Ishikawa (cell line): Measurements from ENCODE around the gene ATP11A.

Experiments used
- CEBPB ChIP-seq: IDR thresholded peaks from 2 replicates; pipeline ENCODE4 v1.6.1; 2012
- CREB1 ChIP-seq: IDR thresholded peaks from 2 replicates; pipeline ENCODE4 v1.6.1; 2012; ENCODE audit warnings: low read depth
- EGR1 ChIP-seq: IDR thresholded peaks from 2 replicates; pipeline ENCODE4 v1.6.1; 2012
- EP300 ChIP-seq: IDR thresholded peaks from 2 replicates; pipeline ENCODE4 v1.6.1; 2012; ENCODE audit warnings: borderline replicate concordance
- FOXM1 ChIP-seq: IDR thresholded peaks from 2 replicates; pipeline ENCODE4 v1.6.1; 2012; ENCODE audit warnings: low read depth, borderline replicate concordance
- NFIC ChIP-seq: IDR thresholded peaks from 2 replicates; pipeline ENCODE4 v1.6.1; 2012
- RAD21 ChIP-seq: IDR thresholded peaks from 2 replicates; pipeline ENCODE4 v1.6.1; 2012; ENCODE audit warnings: low read depth
- TAF1 ChIP-seq: IDR thresholded peaks from 2 replicates; pipeline ENCODE4 v1.6.1; 2012; ENCODE audit warnings: low read depth, mild to moderate bottlenecking
- TCF12 ChIP-seq: IDR thresholded peaks from 2 replicates; pipeline ENCODE4 v1.6.1; 2012; ENCODE audit warnings: low read depth
- TEAD4 ChIP-seq: IDR thresholded peaks from 2 replicates; pipeline ENCODE4 v1.6.1; 2012
- YY1 ChIP-seq: IDR thresholded peaks from 2 replicates; pipeline ENCODE4 v1.6.1; 2012; ENCODE audit warnings: low read depth
- ZBTB7A ChIP-seq: IDR thresholded peaks from 2 replicates; pipeline ENCODE4 v1.6.1; 2012; ENCODE audit warnings: low read depth
- TF ChIP-seq, protein P1 (sequence below): IDR thresholded peaks from 2 replicates; pipeline ENCODE4 v1.6.1; 2012
- TF ChIP-seq, protein P2 (sequence below): IDR thresholded peaks from 2 replicates; pipeline ENCODE4 v1.6.1; 2012; ENCODE audit warnings: low read depth, mild to moderate bottlenecking
- TF ChIP-seq, protein P3 (sequence below): IDR thresholded peaks from 2 replicates; pipeline ENCODE4 v1.6.1; 2012

Gene ATP11A

DNA sequence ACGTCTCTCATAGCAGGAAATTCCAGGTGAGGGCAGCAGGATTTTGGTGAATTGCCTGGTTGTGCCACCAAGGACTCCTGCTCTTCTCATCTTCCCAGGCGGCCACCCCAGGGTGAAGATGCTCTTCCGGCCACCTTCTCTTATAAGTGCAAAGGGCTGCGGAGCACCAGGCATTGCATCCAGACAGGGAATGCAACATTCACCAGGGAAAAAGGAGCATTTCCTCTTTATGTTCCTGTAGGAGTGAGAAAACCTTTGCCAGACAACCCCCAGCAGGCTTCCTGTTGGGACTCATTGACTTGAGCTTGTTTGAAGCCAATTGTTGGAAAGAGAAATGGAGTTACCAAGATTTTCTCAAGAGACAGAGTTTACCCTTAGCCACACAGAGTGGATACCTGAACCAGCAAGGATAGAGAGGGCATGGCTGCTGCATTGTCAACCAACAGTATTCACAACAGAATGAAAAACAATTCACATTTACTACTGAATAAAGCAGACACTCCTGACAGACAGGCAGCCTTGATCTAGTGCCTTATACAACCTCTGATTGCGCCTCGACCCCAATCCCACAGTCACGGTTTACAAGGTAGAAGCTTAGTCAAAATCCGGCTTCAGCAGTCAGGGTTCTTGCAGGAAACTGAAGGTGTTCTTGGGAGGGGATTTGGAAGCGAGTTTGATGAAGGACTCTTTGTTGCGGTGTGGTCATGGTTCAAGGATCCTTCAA, 1.8 kb upstream of the ATP11A start:
- TF ChIP-seq TAF1 (no peak), FOXM1 (no peak), CREB1 (no peak), ZBTB7A (no peak), CEBPB (no peak), RAD21 (no peak), TCF12 (no peak), EGR1 (no peak), EP300 (no peak), YY1 (no peak), NFIC (no peak), TEAD4 (no peak)
- TF ChIP-seq, protein P1, sequence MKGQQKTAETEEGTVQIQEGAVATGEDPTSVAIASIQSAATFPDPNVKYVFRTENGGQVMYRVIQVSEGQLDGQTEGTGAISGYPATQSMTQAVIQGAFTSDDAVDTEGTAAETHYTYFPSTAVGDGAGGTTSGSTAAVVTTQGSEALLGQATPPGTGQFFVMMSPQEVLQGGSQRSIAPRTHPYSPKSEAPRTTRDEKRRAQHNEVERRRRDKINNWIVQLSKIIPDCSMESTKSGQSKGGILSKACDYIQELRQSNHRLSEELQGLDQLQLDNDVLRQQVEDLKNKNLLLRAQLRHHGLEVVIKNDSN, result no peak
- TF ChIP-seq, protein P2, sequence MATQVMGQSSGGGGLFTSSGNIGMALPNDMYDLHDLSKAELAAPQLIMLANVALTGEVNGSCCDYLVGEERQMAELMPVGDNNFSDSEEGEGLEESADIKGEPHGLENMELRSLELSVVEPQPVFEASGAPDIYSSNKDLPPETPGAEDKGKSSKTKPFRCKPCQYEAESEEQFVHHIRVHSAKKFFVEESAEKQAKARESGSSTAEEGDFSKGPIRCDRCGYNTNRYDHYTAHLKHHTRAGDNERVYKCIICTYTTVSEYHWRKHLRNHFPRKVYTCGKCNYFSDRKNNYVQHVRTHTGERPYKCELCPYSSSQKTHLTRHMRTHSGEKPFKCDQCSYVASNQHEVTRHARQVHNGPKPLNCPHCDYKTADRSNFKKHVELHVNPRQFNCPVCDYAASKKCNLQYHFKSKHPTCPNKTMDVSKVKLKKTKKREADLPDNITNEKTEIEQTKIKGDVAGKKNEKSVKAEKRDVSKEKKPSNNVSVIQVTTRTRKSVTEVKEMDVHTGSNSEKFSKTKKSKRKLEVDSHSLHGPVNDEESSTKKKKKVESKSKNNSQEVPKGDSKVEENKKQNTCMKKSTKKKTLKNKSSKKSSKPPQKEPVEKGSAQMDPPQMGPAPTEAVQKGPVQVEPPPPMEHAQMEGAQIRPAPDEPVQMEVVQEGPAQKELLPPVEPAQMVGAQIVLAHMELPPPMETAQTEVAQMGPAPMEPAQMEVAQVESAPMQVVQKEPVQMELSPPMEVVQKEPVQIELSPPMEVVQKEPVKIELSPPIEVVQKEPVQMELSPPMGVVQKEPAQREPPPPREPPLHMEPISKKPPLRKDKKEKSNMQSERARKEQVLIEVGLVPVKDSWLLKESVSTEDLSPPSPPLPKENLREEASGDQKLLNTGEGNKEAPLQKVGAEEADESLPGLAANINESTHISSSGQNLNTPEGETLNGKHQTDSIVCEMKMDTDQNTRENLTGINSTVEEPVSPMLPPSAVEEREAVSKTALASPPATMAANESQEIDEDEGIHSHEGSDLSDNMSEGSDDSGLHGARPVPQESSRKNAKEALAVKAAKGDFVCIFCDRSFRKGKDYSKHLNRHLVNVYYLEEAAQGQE, result no peak
- TF ChIP-seq, protein P3, sequence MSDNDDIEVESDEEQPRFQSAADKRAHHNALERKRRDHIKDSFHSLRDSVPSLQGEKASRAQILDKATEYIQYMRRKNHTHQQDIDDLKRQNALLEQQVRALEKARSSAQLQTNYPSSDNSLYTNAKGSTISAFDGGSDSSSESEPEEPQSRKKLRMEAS, result no peak

DNA sequence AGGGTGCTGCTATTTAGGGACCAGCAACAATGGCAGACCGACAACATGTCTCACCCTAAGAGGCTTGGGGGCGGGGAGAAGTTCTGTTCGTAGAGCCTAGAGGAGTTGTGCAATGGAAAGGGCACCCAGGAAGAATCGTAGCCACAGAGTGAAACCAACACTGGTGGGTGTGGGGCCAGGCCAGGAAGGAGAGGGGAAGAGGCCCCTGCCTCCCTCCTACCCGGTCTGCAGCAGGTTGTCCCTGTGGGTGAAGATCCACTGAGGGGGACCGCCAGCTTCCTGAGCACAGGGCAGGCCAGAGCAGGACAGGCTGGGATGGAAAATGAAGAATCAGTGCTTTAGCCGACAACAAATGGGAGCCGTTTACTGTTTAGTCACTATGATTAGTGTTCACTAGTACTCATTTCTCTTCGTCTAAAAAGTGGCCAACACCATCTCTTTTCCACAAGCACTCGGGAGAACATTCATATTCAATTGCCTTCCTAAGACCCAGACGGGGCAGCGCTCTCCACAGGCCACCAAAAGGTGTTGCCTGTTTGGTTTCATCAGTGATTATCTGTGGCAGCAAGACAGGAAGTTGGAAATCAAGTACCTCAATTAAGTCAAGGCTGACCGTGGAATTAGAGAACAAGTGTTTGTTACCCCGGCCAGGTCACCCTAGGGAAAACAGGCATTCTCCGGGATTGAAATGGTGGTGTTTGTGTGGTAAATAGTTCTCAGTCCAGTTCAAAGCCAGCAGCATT, 1.1 kb upstream of the ATP11A start:
- TF ChIP-seq EGR1, result no peak
- TF ChIP-seq FOXM1, result no peak
- TF ChIP-seq, protein P3, result no peak
- no peak for TF ChIP-seq TEAD4
- TF ChIP-seq NFIC, result no peak
- no peak for TF ChIP-seq TCF12
- TF ChIP-seq, protein P1, result no peak

DNA sequence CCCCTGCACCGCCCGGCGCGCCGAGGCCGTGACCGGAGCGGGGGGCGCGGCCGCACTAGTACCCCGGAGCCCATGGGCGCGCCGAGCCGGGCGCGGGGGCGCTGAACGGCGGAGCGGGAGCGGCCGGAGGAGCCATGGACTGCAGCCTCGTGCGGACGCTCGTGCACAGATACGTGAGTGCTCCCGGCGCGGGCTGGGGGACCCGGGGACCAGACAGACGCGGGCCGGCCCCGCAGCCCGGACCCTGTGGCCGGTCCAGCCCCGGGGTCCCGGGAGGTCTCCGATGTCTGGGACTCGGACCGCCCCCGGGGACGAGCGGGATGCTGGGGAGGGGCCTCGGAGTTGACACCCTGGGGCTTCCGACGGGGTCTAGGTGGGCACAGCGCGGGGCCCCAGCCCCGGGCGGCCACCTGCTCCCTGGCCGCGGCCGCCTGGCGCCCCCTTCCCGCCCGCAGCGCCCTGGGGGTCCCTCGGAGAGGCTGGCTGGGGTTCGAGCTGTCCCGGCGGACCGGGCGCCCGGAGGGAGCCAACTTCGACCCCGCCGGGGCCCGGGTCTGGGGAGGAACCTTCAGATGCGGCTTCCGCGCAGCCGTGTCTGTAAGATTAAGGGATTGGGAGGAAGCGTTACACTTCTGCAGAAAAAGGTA, 568 bp downstream of the ATP11A start:
- TF ChIP-seq, protein P3, result peak; percentile 38; the same call in 1 of the 2 replicates
- no peak for TF ChIP-seq CEBPB
- no peak for TF ChIP-seq TCF12
- TF ChIP-seq ZBTB7A, result peak; percentile 86
- no peak for TF ChIP-seq FOXM1
- TF ChIP-seq TAF1, result 0 out of 2 replicates have a peak, but pooled peaks have one; percentile 14

DNA sequence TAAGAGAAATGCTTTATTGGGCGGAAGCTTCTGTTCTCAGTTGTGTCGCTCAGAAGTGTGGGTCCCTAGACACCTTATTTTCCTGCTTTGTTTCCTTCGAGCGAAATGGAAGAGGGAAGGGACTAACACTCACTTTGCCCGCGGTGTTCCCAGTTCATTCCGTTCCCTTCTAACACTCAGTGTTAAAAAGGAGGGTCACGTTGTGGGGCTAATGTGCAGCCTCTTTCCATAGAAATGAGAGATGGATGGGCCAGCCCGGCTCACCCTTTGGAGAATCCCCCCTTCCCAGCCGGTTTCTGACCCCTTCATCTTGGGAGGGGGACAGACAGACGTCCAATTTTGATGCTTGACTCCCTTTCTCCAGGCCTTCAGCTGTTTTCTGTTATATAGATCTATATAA, 2.3 kb downstream of the ATP11A start:
- TF ChIP-seq EP300 (no peak), FOXM1 (no peak)

DNA sequence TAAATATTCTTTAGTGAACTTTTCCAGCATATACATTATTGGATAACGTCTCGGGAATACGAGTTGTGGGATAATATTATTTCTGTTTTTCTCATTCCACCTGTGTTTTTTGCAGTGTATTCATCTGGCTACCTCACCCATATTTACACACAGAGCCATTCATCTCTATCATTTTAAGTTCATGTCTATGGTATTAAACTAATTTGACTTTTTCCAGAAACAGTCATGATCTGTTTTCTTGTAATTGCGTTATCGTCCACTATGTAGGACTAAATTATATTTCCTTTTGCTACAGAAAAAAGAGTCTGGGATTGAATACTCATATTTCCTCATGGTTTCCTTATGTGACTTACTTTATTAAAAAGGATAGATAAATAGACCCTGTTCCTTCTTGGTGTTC, 2.7 kb downstream of the ATP11A start:
- no peak for TF ChIP-seq YY1
- no peak for TF ChIP-seq NFIC
- TF ChIP-seq, protein P3, result no peak
- TF ChIP-seq EP300, result no peak
- TF ChIP-seq CEBPB, result no peak
- no peak for TF ChIP-seq CREB1
- TF ChIP-seq, protein P2, result no peak
- no peak for TF ChIP-seq EGR1
- TF ChIP-seq, protein P1, result no peak
- no peak for TF ChIP-seq TCF12
- no peak for TF ChIP-seq TAF1
- no peak for TF ChIP-seq ZBTB7A
- TF ChIP-seq RAD21, result no peak
- no peak for TF ChIP-seq TEAD4
- TF ChIP-seq FOXM1, result no peak
